Kidney (tissue), 14 donors: Measurements from ENCODE around the gene FAAP100. TPM values are rescaled to one million over a fixed set of nuclear protein-coding genes. Genes with fewer than 3 reads are reported as not detected.

Experiments
- DNase-seq, 5 donors: peaks; one replicate each; pipeline ENCODE4 v3.0.0-alpha.2; 2013 to 2020
- FAIRE-seq: peaks from 2 replicates; lab custom pipeline; 2012; peaks lifted over from hg19 to GRCh38; lab: Jason Lieb, UNC
- H3K27ac ChIP-seq, 2 donors: one replicate each; pipeline ENCODE4 v1.7.0; 2013; ENCODE audit warnings: low read depth in 2 of 2, low read length in 2 of 2, inconsistent platforms in 1 of 2
- H3K27me3 ChIP-seq: one replicate; pipeline ENCODE4 v1.7.1; 2013; ENCODE audit warnings: low read length, inconsistent platforms; ENCODE audit not compliant: control insufficient read depth, insufficient read depth
- H3K36me3 ChIP-seq, 3 donors: one replicate each; pipeline versions ENCODE4 v1.7.0 to v1.7.1; 2013; ENCODE audit warnings: low read length in 3 of 3, control low read depth in 1 of 3, inconsistent platforms in 1 of 3; ENCODE audit not compliant: insufficient read depth in 3 of 3, control insufficient read depth in 2 of 3
- H3K4me1 ChIP-seq, 3 donors: one replicate each; pipeline versions ENCODE4 v1.7.0 to v1.7.1; 2013; ENCODE audit warnings: low read length in 3 of 3, inconsistent platforms in 1 of 3, low read depth in 1 of 3; ENCODE audit not compliant: control insufficient read depth in 2 of 3, insufficient read depth in 2 of 3
- H3K4me3 ChIP-seq, 3 donors: one replicate each; pipeline versions ENCODE4 v1.7.0 to v1.8.1; 2013; ENCODE audit warnings: low read length in 3 of 3, control low read depth in 1 of 3, inconsistent platforms in 1 of 3
- H3K9ac ChIP-seq, 3 donors: one replicate each; pipeline versions ENCODE4 v1.7.0 to v1.7.1; 2013; ENCODE audit warnings: low read length in 3 of 3, control low read depth in 1 of 3, inconsistent platforms in 1 of 3
- H3K9me3 ChIP-seq, 3 donors: one replicate each; pipeline versions ENCODE4 v1.7.0 to v1.7.1; 2013; ENCODE audit warnings: low read length in 3 of 3, control low read depth in 1 of 3, inconsistent platforms in 1 of 3; ENCODE audit not compliant: control insufficient read depth in 2 of 3, insufficient read depth in 1 of 3
- CTCF ChIP-seq: IDR thresholded peaks from 3 replicates; pipeline ENCODE4 v1.5.1; 2012; ENCODE audit warnings: mild to moderate bottlenecking, moderate library complexity, borderline replicate concordance; ENCODE audit not compliant: insufficient read depth; ENCODE audit errors: extremely low read depth
- intact Hi-C: fragments of 100-400 bp; cut with DNase I; formaldehyde crosslinking; loops from one replicate; pipeline ENCODE4 v1.11.1; 2022
- polyA plus RNA-seq: library from polyadenylated mRNA; stranded (reverse); fragments of 350-450 nt; fragmentation: Illumina TruSeq; extraction: RNeasy Lipid Tissue Mini Kit (QIAGEN cat#74804); gene quantifications from one replicate; pipeline ENCODE4 v1.2.3, GENCODE V29; 2014; ENCODE audit warnings: low read depth, low replicate concordance; ENCODE audit not compliant: insufficient read depth
- total RNA-seq: library from RNA; stranded (reverse); fragmentation: NEBNext Ultra II Directional; extraction: Animal tissue kit (Norgen Biotek cat#: 25700); gene quantifications from one replicate; pipeline ENCODE4 v1.2.1, GENCODE V29; 2021
- donor health status: control.
- donor health status: control.
- donor health status: control.
- donor health status: control.
- donor health status: control.
- donor health status: DM: yes; HTN: yes; CAD: no.
- donor health status: Normal renal cell carcinoma (clear cell type).

FAAP100 gene
- total and polyA plus RNA-seq, 2 donors from 2014 or later = 13.2 to 28.6 TPM

GRCh38 chr17:81579298-81579697, 27.1 kb upstream of the FAAP100 start:
- FAIRE-seq (no peak), DNase-seq (peak in 1 of 5 donors; percentile 38)
- Histone ChIP-seq H3K4me1 (peaks cover 0 to 6% (median 0%) of the 10 kb centered on the region in 3 donors), H3K4me3 (no peak overlapping the region), H3K27ac (no peak overlapping the region), H3K9me3 (no peaks in the 10 kb centered on the region), H3K36me3 (peaks cover 3 to 35% (median 27%) of the 10 kb centered on the region in 3 donors), H3K9ac (no peak overlapping the region), H3K27me3 (no peaks in the 10 kb centered on the region)
- intact Hi-C loops = no loop called here
- no peak for TF ChIP-seq CTCF

GRCh38 chr17:81578561-81579225, 26.5 kb upstream of the FAAP100 start:
- H3K9me3 ChIP-seq = no peaks in the 10 kb centered on the region
- no peak for TF ChIP-seq CTCF
- intact Hi-C loops = no loop called here
- H3K9ac ChIP-seq = no peak overlapping the region
- FAIRE-seq (no peak), DNase-seq (no peak)
- no peaks in the 10 kb centered on the region for H3K27me3 ChIP-seq
- peaks cover 0 to 7% (median 0%) of the 10 kb centered on the region in 3 donors for H3K4me1 ChIP-seq
- H3K4me3 ChIP-seq = no peak overlapping the region
- no peak overlapping the region for H3K27ac ChIP-seq
- H3K36me3 ChIP-seq = peaks cover 3 to 35% (median 26%) of the 10 kb centered on the region in 3 donors

GRCh38 chr17:81578038-81578441, 25.9 kb upstream of the FAAP100 start:
- no peaks in the 10 kb centered on the region for H3K27me3 ChIP-seq
- intact Hi-C loops = no loop called here
- no peaks in the 10 kb centered on the region for H3K9me3 ChIP-seq
- peaks cover 3 to 31% (median 21%) of the 10 kb centered on the region in 3 donors for H3K36me3 ChIP-seq
- DNase-seq (peak in 1 of 5 donors; percentile 59), FAIRE-seq (no peak)
- no peak overlapping the region for H3K27ac ChIP-seq
- TF ChIP-seq CTCF = no peak
- H3K4me1 ChIP-seq = peaks cover 0 to 7% (median 0%) of the 10 kb centered on the region in 3 donors
- H3K9ac ChIP-seq = no peak overlapping the region
- no peak overlapping the region for H3K4me3 ChIP-seq
